A549 (cell line): Measurements from ENCODE around the gene SMIM28.

Experiments used
- CHD4 ChIP-seq: fragments of 200-600 bp; sonication (generic); IDR thresholded peaks from 2 replicates; pipeline ENCODE4 v1.6.1; 2016; ENCODE audit warnings: antibody characterized with exemption, mild to moderate bottlenecking, borderline replicate concordance
- EP300 ChIP-seq, 2 experiments: fragments of >200 bp; sonication (Bioruptor Twin); formaldehyde crosslinking; IDR thresholded peaks; 2 replicates in 1 of 2; 3 replicates in 1 of 2; pipeline ENCODE4 v1.6.1; 2016 to 2017
- POLR2A ChIP-seq: IDR thresholded peaks from 2 replicates; pipeline ENCODE4 v1.6.1; 2012; ENCODE audit warnings: mild to moderate bottlenecking, low read length
- POLR2AphosphoS2 ChIP-seq: conservative IDR thresholded peaks from 2 replicates; pipeline ENCODE4 v1.6.1; 2012; ENCODE audit warnings: low read length, improper control_type of control experiment, inconsistent platforms
- TP53 ChIP-seq: fragments of 250-450 bp; sonication (Bioruptor Pico); IDR thresholded peaks from 2 replicates; pipeline ENCODE4 v1.5.0; 2021; ENCODE audit warnings: mild to moderate bottlenecking, moderate library complexity
- ZSCAN20 ChIP-seq: fragments of 250-450 bp; sonication (Bioruptor Pico); IDR thresholded peaks from 2 replicates; pipeline ENCODE4 v1.8.0; 2022; ENCODE audit warnings: mild to moderate bottlenecking, moderate library complexity
- TF ChIP-seq, protein P1 (sequence below): fragments of >200 bp; sonication (Bioruptor Twin); formaldehyde crosslinking; IDR thresholded peaks from 3 replicates; pipeline ENCODE4 v1.5.1; 2016
- TF ChIP-seq, protein P2 (sequence below): fragments of 450-650 bp; IDR thresholded peaks from 2 replicates; pipeline ENCODE4 v1.6.1; 2014; ENCODE audit warnings: antibody characterized with exemption
- TF ChIP-seq, protein P3 (sequence below): IDR thresholded peaks from 2 replicates; pipeline ENCODE4 v1.6.1; 2012; ENCODE audit warnings: low read depth, borderline replicate concordance

DNA sequence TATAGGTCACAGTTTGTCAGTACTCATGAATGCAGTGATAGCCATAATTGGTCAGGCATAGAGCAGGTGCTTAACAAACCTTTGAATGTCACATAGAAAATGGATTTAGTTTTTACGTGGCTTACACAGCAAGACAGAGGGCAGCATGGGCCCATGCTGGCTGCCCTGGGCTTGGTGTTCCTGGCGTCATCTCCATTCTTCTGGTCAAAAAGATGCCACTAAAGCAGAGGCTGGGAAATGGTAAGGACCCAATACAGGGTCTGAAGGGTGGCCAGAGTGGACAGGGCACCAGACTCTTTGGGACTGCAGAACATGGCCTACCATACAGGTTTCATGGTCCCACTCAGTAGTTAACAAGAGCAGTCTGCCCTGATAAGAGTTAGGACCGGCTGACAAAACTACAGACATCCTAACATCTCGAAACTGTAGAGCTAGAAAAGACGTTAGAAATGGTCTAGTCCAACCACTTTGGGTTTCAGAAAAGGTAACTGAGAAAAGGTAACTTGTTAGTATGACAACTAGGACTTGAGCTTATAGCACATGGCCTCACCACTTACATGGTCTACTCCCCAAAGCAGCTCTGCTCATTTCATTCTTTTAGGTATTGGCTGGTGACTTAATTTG is 48.9 kb downstream of the SMIM28 start:
- TF ChIP-seq TP53 (CRISPR knock-in tag): no peak
- TF ChIP-seq, protein P1, sequence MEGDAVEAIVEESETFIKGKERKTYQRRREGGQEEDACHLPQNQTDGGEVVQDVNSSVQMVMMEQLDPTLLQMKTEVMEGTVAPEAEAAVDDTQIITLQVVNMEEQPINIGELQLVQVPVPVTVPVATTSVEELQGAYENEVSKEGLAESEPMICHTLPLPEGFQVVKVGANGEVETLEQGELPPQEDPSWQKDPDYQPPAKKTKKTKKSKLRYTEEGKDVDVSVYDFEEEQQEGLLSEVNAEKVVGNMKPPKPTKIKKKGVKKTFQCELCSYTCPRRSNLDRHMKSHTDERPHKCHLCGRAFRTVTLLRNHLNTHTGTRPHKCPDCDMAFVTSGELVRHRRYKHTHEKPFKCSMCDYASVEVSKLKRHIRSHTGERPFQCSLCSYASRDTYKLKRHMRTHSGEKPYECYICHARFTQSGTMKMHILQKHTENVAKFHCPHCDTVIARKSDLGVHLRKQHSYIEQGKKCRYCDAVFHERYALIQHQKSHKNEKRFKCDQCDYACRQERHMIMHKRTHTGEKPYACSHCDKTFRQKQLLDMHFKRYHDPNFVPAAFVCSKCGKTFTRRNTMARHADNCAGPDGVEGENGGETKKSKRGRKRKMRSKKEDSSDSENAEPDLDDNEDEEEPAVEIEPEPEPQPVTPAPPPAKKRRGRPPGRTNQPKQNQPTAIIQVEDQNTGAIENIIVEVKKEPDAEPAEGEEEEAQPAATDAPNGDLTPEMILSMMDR: no peak
- no peak for TF ChIP-seq POLR2A
- no peak for TF ChIP-seq POLR2AphosphoS2
- TF ChIP-seq, protein P2, sequence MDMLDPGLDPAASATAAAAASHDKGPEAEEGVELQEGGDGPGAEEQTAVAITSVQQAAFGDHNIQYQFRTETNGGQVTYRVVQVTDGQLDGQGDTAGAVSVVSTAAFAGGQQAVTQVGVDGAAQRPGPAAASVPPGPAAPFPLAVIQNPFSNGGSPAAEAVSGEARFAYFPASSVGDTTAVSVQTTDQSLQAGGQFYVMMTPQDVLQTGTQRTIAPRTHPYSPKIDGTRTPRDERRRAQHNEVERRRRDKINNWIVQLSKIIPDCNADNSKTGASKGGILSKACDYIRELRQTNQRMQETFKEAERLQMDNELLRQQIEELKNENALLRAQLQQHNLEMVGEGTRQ: no peak
- no peak for TF ChIP-seq EP300 (IDR thresholded peaks at IDR 0.05)
- TF ChIP-seq ZSCAN20 (CRISPR knock-in tag): no peak
- TF ChIP-seq, protein P3, sequence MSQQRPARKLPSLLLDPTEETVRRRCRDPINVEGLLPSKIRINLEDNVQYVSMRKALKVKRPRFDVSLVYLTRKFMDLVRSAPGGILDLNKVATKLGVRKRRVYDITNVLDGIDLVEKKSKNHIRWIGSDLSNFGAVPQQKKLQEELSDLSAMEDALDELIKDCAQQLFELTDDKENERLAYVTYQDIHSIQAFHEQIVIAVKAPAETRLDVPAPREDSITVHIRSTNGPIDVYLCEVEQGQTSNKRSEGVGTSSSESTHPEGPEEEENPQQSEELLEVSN: no peak
- no peak for TF ChIP-seq CHD4
